HG03108 (cell line): ENCODE measurements around the gene PAK6.

Source experiments
- ATAC-seq: cut with Tn5 transposase; IDR thresholded peaks from one replicate; pipeline ENCODE4 v1.9.1; 2021; ENCODE audit warnings: moderate library complexity; ENCODE audit not compliant: unreplicated experiment

PAK6 gene

GRCh38 chr15:40309344-40309862, 70.5 kb downstream of the PAK6 start:
- ATAC-seq, result no peak

- no peak for ATAC-seq
These were observed 71.4 kb downstream of the PAK6 start for GRCh38 chr15:40310001-40310959.

- ATAC-seq, result no peak
These were observed 72.1 kb downstream of the PAK6 start for GRCh38 chr15:40310993-40311392.

- ATAC-seq, result no peak
These were observed 73.7 kb downstream of the PAK6 start for GRCh38 chr15:40312370-40313158.

GRCh38 chr15:40313531-40314398, 74.9 kb downstream of the PAK6 start:
- no peak for ATAC-seq

GRCh38 chr15:40314723-40315276, 75.9 kb downstream of the PAK6 start:
- no peak for ATAC-seq

- ATAC-seq, result no peak
These were observed 78.1 kb downstream of the PAK6 start for GRCh38 chr15:40316931-40317330.

- no peak for ATAC-seq
These were observed 78.7 kb downstream of the PAK6 start for GRCh38 chr15:40317580-40317979.

- no peak for ATAC-seq
These were observed 81.5 kb downstream of the PAK6 start for GRCh38 chr15:40320409-40320808.

- ATAC-seq, result no peak
These were observed 82.1 kb downstream of the PAK6 start for GRCh38 chr15:40320931-40321371.

- ATAC-seq, result no peak
These were observed 83.8 kb downstream of the PAK6 start for GRCh38 chr15:40322531-40323238.

- ATAC-seq, result peak; percentile 81
These were observed 84.5 kb downstream of the PAK6 start, which contains the start of gene INAFM2 for GRCh38 chr15:40323239-40323952. Gene INAFM2, plus strand, starts transcription at chr15:40323692. Its CDS starts 364 bp downstream, at chr15:40324056.

GRCh38 chr15:40323953-40324937, 85.4 kb downstream of the PAK6 start:
- no peak for ATAC-seq

GRCh38 chr15:40325188-40325587, 86.3 kb downstream of the PAK6 start:
- ATAC-seq, result no peak

- ATAC-seq, result no peak
These were observed 86.8 kb downstream of the PAK6 start for GRCh38 chr15:40325700-40326099.
